ENCODE data around the gene SLC1A5.
A peak's percentile ranks its signal among the peaks of the same experiment; 100 is the strongest.
"Not testable (repeated sequence)": the region's sequence is repeated elsewhere in the genome, so short reads cannot be mapped to it uniquely, and the experiment has no call there.

The SLC1A5 gene

DNA sequence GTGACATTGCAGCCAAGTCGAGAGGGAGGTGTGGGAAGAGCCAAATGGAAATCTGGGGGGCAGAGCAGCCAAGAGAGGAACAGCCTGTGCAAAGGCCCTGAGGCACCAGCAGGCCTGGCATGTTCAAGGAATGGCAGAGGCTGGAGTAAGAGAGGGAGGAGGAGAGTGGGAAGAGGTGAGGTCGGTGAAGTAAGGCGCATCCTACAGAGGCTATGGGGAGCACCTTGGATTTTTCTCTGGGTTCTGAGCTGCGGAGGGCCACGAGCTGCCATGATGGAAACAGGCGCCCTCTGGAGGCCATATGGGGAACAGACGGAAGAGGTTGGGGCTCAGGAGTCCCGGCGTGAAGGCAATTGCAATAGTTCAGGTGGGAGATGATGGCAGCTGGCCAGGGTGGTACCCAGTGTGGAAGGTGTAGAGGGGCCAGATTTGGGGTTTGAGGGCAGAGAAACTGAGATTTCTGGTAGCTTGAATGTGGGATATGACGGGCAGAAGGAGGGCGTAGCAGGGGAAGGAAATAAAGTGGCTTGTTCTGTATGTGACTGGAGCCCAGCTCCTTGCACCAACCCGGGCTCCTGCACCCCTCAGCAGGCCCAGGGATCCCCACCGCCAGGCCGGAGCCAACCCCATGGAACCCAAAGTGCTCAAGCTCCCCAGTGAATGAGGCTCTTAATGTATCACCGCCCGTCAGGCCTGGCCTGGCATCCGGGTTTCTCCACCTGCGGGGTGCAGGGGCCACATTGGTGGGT lies 21.7 kb downstream of the SLC1A5 start:
- no peak for DNase-seq

DNA sequence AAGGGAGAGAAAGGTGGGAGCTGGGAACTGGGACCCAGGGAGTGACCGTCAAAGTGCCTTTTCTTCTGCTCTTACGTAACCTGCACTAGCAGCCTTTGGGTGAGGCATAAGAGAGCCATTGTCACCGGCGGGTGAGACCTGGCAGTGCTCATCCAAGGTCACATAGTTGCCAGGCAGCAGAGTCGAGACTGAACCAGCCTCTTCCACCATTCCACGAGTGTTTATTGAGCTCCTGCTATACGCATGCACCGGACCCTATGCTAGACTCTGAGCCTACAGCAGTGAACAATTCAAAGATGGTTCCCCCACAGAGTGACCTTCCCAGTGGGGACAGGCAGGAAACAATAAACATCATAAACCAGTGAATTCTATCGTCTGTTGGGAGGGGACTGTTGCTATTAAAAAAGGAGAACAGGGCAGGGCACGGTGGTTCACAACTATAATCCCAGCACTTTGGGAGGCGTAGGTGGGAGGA lies 23.5 kb downstream of the SLC1A5 start:
- no peak for DNase-seq

DNA sequence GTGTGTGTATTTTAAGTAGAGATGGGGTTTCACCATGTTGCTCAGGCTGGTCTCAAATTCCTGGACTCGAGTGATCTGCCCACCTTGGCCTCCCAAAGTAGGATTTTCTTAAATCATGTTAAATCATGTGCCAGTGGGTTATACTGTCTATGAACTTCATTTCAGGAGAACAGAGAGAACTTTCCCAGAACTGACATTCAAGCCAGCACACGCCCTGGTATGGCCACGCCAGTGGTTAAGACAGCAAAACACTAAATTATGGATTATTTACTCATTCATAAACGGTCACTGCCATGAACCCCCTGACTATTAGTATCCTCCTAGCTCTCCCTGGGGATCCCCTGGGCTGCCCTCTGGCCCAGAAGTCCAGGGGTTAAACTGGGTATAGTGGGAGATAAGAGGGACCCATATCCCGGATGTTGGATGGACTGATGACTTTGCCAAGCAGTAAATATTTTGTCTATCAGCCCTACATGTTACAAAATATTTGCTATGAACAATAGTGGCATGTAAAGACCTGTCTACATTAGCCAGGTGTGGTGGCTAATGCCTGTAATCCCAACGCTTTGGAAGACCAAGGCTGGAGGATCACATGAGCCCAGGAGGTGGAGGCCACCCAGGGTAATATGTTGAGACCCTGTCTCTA lies 26.0 kb downstream of the SLC1A5 start:
- DNase-seq, result no peak

DNA sequence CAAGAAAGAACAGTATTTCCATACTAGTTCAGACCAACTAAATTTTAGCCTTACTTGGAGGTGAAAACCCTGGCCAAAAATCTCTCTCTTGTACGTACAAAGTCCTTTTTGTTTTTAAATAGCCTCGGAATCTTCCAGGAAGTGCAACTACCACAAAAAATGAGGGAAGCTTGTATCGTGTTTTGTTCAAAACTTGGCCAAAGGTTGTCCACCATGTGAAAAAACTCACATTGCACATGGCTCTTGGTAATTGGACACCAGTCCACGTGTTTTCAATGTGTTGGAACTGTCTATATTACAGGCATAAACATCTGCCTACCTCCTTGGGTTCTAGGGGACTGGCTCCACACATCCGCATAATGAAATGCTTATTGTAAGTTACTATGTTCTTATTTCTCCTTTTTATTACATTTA lies 27.0 kb downstream of the SLC1A5 start:
- no peak for DNase-seq

DNA sequence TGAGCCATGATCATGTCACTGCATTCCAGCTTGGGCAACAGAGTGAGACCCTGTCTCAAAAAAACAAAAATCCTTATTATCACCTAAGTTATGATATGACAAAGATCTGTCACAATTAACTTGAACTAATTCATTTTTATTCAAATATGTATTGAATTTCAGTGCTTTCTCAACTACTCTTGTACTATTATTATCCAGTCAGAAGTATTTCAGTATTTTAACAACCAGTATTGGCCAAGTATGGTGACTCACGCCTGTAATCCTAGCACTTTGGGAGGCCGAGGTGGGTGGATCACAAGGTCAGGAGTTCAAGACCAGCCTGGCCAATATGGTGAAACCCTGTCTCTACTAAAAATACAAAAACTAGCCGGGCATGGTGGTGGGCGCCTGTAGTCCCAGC lies 27.5 kb downstream of the SLC1A5 start:
- DNase-seq, result not testable (repeated sequence)

DNA sequence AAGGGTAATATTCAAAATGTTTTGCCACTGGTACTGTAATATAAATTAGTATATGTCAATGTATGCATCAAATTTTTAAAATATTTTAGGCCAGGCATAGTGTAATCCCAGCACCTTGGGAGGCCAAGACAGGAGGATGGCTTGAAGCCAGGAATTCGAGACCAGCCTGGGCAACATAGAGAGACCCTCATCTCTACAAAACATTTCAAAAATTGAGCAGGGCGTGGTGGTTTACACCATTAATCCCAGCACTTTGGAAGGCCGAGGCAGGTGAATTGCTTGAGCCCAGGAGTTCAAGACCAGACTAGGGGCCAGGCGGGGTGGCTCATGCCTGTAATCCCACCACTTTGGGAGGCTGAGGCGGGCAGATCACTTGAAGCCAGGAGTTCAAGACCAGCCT lies 28.0 kb downstream of the SLC1A5 start:
- DNase-seq, result no peak

DNA sequence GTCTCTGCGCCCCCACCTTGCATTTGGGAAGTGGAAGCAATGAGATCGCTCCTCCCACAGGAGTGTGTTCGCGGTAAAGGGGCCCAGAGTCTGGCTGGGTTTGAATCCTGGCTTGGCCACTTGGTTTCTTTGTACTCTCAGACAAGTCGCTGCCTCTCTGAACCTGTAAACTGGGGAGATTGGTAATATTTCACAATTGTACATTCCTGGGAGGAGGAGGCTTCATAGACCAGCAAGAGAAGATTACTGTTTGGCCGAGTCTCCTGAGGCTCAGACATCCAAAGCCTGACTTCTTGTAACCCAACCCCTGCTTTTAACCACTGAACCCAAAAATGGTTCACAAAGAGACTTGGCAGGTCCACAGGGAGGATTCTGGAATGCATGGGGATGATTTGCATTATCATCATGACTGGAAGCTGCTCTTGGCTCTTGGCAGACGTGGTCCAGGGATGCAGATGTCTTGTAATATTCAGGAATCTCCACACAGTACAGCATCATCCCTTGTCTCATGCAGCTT lies 28.5 kb downstream of the SLC1A5 start:
- DNase-seq, result peak; percentile 60

DNA sequence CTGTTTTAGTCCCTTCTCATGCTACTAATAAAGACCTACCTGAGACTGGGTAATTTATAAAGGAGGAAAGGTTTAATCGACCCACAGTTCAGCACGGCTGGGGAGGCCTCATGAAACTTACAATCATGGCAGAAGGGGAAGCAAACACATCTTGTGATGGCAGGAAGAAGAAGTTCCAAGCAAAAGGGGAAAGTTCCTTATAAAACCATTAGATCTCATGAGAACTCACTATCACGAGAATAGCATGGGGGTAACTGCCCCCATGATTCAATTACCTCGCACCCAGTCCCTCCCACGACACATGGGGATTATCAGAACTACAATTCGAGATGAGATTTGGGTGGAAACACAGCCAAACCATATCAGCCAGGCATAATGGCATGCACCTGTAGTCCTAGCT lies 29.2 kb downstream of the SLC1A5 start:
- DNase-seq, result no peak

DNA sequence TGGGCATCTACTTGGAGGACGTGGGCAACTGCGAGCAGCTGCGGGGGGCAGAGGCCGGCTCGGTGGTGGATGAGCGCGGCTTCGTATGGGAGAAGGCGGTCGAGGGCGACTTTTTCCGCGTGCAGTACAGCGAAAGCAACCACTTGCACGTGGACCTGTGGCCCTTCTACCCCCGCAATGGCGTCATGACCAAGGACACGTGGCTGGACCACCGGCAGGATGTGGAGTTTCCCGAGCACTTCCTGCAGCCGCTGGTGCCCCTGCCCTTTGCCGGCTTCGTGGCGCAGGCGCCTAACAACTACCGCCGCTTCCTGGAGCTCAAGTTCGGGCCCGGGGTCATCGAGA lies 31.9 kb downstream of the SLC1A5 start:
- no peak for DNase-seq

DNA sequence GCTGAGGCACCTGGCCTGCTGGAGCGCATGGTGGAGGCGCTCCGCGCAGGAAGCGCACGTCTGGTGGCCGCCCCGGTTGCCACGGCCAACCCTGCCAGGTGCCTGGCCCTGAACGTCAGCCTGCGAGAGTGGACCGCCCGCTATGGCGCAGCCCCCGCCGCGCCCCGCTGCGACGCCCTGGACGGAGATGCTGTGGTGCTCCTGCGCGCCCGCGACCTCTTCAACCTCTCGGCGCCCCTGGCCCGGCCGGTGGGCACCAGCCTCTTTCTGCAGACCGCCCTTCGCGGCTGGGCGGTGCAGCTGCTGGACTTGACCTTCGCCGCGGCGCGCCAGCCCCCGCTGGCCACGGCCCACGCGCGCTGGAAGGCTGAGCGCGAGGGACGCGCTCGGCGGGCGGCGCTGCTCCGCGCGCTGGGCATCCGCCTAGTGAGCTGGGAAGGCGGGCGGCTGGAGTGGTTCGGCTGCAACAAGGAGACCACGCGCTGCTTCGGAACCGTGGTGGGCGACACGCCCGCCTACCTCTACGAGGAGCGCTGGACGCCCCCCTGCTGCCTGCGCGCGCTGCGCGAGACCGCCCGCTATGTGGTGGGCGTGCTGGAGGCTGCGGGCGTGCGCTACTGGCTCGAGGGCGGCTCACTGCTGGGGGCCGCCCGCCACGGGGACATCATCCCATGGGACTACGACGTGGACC lies 32.4 kb downstream of the SLC1A5 start:
- DNase-seq, result no peak

DNA sequence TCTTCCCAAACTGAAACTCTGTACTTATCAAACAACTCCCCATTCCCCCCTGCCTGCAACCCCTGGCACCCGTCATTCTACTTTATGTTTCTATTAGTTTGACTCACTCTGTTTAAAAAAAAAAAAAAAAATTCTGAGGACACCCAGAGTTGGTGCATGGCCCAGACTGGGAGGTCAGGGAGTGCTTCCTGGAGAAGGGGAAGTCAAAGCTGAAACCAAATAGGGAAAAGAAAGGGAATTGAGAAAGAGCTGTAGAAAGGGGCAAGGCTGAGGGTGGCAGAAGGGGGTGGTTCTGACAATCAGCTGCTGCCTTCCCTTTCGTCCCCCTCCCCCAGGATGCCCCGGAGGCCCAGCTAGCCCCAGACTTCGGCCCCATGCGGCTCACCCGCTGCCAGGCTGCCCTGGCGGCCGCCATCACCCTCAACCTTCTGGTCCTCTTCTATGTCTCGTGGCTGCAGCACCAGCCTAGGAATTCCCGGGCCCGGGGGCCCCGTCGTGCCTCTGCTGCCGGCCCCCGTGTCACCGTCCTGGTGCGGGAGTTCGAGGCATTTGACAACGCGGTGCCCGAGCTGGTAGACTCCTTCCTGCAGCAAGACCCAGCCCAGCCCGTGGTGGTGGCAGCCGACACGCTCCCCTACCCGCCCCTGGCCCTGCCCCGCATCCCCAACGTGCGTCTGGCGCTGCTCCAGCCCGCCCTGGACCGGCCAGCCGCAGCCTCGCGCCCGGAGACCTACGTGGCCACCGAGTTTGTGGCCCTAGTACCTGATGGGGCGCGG lies 33.1 kb downstream of the SLC1A5 start:
- no peak for DNase-seq

DNA sequence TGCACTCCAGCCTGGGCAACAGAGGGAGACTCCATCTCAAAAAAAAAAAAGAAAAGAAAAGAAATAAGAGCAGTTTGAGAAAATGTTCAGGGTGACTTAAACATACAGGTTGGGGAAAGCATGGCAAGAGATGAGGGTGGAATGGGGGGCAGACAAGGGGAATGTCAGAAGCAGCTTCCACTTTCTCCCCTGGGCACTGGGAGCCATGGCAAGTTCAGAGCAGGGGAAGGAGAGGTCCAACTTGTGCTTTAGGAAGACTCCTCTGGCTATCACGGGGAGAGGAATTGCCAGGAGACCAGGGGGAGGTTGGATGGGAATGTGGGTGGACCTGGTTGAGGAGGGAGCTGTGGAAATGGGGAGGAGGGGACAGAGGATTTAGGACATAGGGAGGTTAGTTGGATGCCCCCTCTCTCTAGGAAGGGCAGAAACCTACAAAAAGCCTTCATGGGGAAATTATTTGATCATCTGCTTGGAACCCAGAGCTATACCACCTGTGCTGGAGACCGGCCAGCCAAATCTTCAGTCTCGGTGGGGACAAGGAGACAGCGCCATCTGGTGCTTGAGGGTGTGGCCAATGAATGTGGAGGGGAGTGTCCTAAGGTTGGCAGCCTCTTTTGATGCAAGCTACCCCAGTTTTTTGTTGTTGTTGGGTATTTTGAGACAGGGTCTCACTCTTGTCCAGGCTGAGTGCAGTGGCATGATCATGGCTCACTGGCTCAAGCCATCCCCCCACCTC lies 34.8 kb downstream of the SLC1A5 start:
- no peak for DNase-seq

DNA sequence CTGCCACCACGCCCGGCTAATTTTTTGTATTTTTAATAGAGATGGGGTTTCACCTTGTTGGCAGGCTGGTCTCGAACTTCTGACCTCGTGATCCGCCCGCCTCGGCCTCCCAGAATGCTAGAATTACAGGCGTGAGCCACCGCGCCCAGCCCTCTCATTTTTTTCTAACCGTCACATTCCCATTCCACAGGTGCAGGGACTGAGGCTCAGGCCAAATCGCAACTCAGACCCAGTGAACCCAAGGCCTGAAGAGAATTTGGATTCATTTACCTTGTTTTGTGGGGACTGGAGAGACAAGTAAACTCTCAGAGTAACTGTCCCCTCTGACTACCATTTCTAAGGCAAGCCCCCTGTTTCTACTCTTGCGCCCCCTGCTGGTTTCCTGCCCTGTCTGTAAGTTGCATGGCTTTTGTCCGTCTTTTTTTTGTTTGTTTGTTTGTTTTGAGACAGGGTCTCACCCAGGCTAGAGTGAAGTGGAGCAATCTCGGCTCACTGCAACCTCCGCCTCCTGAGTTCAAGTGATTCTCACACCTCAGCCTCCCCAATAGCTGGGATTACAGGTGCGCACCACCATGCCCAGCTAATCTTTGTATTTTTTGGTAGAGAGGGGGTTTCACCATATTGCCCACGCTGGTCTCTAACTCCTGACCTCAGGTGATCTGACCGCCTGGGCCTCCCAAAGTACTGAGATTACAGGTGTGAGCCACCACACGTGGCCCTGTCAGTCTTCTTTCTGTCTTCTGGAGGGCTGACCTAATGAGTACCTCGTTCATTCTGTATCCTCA lies 39.9 kb downstream of the SLC1A5 start:
- no peak for DNase-seq

DNA sequence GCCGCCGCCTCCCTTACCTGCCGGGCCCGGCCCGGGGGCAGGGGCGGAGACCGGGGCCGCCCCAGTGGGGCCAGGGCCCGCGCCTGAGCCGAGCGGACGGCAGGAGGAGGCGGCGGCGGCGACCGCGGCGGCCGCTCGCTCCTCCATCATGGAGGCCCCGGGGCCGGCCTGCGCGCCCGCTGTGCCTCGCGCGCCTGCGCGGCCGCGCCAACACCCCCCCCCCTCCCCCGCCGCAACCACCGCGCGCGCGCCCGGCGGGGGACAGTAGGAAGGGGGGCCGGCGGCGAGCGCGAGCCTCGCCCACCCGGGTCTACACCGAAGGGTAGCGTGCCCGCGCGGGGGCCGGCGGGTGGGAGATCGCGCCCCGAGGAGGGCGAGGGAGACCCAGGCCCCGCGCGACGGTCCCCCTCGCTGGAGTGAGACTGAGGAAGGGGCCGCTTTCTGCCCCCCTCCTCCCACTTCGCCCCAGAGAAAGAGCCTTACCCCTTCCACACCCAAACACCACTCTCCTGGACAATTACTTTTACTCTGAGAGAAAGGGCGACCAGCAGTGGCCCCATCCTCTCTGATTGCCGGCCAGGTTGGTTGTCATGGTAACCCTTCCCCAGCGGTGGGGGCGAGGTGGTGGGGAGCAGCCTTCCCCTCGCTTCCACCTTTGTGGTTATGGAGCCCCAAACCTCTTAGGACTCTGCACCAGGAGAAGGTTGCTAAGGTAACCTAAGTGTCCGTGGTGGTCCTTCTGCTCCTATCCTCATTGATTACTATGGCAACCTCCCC lies 41.9 kb downstream of the SLC1A5 start, which contains the start of gene STRN4:
Gene STRN4 (minus strand): TSS at position 170 of the 777 bp plus-strand sequence. CDS start 20 bp downstream, at position 150.
- DNase-seq, result peak; percentile 35

DNA sequence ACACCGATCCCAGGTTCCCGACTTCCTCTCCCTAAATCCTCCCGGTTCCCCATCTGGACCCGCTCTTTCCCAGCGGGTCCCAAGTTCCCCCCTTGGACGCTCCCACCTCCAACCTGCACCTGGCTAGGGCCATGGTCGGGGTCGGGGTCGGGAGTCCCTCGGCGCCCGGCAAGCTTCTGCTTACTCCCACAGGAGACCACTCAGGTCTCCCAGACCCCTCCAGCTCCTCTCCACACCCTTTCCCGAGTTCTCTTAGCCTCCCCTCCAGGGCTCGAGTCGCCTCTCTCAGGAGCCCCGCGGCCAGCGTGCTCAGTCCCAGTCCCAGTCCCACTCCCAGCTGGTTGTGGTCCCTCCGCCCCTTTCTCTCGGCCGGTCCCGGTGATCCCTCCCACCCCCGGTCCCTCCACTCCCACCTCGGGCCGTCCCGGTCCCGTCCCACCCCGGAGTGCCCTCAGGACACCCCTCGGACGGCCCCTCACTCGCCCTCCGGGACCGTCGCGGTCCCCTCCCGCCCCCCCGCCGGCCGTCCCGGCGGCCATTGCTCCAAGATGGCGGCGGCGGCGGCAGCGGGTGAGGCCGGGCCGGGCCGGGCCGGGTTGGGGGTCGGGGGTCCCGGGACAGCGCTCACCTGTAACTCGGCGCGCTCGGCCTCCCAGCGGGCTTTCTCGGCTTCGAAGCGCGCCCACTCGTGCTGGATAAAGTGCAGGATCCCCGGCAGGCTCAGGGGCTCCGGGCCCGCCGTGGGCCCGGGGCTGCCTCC lies 42.7 kb downstream of the SLC1A5 start, which contains the start of gene FKRP:
Gene FKRP (plus strand): TSS at position 537 of the 760 bp plus-strand sequence. CDS start 9,394 bp downstream, outside the sequence.
- DNase-seq, result no peak

DNA sequence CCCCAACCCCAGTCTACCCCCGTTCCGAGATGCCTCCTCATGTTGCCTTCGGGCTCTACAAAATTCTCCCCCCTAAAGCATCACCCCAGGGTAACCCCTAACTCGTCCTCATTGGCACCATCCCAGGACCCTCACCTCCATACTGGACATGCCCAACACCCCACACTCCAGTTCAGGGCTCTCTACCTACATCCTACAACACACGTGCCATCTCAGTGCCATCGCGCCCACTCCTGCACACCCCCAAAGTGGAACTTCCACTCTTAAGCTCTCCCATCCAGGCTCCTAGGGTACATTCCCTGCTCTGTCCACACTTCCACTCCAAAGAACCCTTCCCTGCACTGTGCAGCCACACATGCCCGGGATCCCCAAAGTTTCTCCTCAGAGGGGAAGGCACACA lies 43.4 kb downstream of the SLC1A5 start:
- DNase-seq, result no peak

DNA sequence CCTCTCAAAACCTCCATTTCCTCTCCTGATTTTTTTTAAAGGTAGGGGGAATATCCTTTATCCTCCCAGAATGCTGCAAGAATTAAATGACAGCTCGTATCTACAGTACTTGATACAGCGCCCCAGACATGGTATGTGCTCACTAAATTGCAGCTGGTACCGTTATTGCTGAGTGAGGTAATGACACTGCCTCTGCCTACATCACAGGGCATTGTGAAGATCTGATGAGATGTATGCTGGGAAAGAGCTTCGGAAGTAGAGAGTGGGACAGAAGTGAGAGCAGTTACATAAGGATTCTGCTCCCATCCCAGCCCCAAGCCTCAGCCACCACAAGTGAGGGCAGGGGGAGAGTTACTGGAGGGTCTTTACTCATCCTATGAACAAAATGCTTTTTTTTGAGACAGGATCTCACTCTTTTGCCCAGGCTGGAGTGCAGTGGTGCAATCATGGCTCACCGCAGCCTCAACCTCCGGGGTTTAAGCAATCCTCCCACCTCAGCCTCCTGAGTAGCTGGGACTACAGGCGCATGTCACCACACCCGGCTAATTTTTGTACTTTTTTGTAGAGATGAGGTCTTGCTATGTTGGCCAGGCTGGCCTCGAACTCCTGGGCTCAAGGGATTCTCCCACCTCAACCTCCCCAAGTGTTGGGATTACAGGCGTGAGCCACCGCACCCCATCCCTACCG lies 44.2 kb downstream of the SLC1A5 start:
- no peak for DNase-seq

DNA sequence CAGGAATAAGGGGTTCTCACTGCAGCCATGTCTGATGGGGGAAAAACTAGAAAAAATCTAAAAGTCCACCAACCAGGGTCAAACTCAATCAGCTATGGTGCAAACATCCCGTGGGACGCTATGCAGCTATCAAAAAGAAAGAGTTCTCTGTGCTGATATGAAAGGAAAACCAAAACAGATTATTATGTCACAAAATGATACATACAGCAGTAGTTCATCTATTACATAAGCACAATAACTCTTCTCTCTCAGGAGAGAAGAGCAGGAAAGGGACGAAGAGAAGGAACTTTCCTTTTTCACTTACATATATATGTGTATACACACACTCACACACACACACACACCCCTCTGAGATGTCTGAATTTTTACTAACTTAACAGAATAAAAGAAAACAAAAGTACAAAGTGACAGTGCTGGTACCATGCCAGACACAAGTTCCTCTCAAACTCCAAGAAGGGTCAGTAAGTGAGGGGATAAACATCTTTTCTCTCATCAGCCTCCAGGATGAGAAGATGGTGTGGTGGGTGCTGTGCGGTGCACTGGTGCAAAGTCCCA lies 45.4 kb downstream of the SLC1A5 start:
- DNase-seq, result no peak

DNA sequence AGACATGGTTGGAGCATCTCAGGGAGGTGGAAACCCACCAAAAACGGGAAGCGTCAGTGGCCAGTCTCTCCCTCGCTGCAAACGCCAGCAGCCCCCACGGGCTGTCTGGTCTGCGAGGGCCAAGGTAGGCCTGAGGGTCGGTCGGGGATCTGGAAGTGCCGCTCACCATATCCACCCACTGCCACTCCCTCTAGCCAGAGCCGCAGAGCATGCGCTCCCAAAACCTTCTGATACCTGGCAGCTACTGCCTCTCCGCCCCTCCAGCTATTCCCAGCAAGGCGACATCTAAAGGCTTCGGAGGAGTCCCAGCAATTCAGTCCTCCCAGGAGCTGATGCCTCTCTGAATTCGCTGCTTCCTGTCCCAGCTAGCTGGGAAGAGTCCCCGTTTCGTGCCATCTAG lies 46.9 kb downstream of the SLC1A5 start:
- DNase-seq, result no peak
